Measurements from ENCODE around the gene UBXN6.

UBXN6 gene

GRCh38 chr19:4493104-4493928 is 35.7 kb upstream of the UBXN6 start:
- DNase-seq: no peak

GRCh38 chr19:4492337-4493103 is 34.9 kb upstream of the UBXN6 start:
- no peak for DNase-seq

GRCh38 chr19:4491446-4491845 is 33.9 kb upstream of the UBXN6 start:
- no peak for DNase-seq

DNA sequence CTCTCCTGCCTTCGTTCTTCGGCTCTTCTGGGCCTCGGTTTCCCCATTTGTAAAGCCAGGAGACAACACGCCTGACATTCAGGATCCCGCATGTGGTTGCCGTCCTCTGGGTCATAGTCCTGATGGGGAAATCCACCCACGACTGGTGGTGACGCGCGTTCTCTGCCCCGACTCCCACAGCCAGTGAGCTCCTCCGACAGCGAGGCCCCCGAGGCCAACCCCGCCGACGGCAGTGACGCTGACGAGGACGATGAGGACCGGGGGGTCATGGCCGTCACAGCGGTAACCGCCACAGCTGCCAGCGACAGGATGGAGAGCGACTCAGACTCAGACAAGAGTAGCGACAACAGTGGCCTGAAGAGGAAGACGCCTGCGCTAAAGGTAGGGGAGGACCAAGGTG is 30.9 kb upstream of the UBXN6 start:
- no peak for DNase-seq

GRCh38 chr19:4487572-4487971 is 30.0 kb upstream of the UBXN6 start:
- no peak for DNase-seq

GRCh38 chr19:4483385-4483784 is 25.8 kb upstream of the UBXN6 start:
- no peak for DNase-seq

DNA sequence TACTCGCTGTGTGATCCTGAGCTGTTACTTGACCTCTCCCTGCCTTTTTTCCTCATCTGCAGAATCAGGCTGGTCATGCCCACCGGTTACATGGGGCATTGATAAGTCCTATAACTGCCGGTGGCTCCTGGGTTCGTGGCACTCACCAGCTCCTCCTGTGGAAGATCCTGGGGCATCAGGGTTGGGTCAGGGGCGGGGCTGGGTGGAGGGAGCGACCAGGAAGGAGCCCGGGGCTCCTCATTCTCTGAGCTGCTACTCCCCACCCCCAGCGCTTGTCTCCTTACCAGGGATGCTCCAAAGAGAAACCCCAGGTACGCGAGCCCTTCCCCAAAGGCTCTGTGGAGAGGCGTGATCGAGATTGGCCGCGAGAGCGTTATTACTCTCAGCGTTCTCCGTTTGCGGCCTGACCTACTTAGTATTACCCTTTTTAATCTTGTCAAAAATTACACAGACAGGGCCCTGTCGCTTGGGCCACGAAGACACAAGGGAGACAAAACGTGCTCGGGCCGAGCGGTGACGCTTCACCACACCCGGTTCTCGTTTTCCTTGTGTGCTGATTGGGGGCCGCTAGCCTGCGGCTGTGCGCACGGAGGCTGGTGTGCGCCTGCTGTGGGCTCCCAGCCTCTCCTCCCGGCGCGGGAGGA is 25.2 kb upstream of the UBXN6 start:
- DNase-seq: no peak

- no peak for DNase-seq
Measured at GRCh38 chr19:4477034-4477801, 19.6 kb upstream of the UBXN6 start.

GRCh38 chr19:4474514-4475022 is 17.0 kb upstream of the UBXN6 start:
- DNase-seq: no peak

- no peak for DNase-seq
Measured at GRCh38 chr19:4473763-4474513, 16.3 kb upstream of the UBXN6 start.

DNA sequence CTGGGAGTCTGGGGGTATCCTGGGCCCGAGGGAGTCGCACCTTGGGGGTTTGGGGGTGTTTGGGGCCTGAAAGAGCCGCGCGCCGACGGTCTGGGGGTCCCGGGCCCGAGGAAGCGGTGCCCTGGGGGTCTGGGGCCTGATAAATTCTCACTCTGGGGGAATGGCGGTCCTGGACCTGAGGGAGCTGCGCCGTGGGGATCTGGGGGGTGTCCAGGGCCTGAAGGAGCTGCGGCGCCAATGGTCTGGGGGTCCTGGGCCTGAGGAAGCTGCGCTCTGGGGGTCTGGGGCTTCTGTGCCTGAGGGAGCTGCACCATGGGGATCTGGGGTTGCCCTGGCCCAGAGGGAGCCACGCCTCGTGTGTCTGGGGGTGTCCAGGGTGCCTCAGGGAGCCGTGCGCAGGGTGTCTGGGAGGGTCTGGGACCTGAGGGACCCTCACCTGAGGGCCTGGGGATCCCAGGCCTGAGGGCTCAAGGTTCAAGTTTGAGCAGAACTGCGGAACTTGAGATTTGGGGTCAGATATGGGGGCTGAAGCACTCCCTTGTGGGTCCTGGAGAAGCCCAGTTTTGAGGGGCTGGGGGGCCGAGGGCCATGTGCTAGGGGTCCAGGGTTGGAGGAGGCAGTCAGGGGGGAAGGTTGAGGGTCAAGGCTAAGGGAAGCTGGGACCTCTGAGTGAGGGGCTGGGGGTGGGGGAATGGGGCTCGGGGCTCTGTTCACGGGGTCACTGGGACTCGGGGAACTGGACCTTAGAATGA is 15.6 kb upstream of the UBXN6 start:
- no peak for DNase-seq

DNA sequence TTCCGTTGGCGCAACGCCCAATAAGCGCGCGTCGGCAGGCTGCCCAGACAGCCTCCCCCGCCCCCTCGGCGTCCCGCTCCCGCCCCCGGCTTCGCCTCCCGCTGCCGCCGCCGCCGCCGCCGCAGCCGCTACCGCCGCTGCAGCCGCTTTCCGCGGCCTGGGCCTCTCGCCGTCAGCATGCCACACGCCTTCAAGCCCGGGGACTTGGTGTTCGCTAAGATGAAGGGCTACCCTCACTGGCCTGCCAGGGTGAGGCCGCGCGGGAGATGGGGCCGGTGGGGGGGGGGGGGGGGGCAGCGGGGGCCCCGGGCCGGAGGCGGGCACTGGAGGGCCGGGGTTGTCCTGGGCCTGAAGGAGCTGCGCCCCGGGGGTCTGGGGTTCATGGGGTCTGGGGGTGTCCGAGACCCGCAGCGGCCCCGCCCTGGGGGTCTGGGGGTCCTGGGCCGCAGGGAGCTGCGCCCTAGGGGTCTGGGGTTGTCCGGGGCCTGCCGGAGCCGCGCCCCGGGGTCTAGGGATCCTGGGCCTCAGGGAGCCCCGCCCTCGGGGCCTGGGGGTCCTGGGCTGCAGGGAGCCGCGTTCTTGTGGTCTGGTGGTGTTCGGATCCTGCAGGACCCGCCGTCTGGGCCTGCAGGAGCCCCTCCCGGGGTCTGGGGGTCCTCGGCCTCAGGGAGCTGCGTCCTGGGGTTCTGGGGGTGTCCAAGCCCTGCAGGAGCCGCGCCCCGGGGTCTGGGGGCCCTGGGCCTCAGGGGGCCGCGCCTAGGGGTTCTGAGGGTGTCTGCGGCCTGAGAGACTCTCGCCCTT is 14.8 kb upstream of the UBXN6 start, which contains the start of gene HDGFL2:
TSS of gene HDGFL2 (plus strand) at position 124 of the 801 bp plus-strand sequence. CDS start at position 178, 54 bp downstream.
- DNase-seq: no peak

GRCh38 chr19:4471403-4472173 is 14.0 kb upstream of the UBXN6 start:
- peak; percentile 100 for DNase-seq

GRCh38 chr19:4467835-4468234 is 10.2 kb upstream of the UBXN6 start:
- no peak for DNase-seq

DNA sequence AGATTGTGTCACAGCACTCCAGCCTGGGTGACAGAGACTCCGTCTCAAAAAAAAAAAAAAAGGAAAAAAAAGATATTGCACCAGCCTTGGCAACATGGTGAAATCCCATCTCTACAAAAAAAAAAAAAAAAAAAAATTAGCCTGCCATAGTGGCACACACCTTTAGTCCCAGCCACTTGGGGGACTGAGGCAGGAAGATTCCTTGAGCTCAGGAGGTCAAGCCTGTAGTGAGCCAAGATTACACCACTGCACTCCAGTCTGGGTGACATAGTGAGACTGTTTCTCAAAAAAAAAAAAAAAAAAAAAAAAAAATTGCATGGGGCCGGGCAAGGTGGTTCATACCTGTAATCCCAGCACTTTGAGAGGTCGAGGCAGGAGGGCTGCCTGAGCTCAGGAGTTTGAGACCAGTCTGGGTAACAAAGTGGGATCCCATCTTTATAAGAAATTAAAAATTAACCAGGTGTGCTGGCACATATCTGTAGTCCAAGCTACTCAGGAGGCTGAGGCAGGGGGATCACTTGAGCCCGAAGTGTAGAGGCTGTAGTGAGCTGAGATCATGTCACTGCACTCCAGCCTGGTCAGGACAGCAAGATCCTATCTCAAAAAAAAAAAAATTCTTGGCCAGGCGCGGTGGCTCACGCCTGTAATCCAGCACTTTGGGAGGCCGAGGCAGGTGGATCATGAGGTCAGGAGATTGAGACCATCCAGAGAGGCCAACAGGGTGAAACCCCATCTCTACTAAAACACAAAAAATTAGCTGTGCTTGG is 7.4 kb upstream of the UBXN6 start:
- DNase-seq: no peak

GRCh38 chr19:4456843-4457653 is 546 bp downstream of the UBXN6 start:
- peak in 1 of 2 donors; percentile 38 for DNase-seq

DNA sequence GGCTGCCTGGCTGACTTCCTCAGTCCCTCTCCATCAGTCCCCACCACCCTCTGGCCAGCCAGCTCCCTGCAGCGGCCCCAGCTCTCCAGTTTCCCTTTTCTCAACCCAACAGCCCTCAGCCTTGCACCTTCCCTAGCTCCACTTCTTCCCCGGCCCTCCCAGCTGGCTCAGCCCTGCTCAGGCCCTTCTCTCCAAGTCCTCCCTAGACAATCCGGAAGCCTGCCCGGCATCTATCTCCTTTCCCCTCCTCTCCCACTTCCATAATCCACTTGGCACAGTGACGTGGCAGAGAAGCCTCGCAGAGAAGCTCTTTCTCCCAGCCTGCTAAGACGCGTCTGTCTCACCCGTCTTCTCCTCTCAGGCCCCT is 1.1 kb downstream of the UBXN6 start:
- DNase-seq: peak in 1 of 2 donors; percentile 13

Data from CD4-positive, alpha-beta T cell treated with Interleukin-4 for 1 hour (primary cell).